Activated B cell treated with CpG ODN at 0.5 μM for 24 hours (primary cell): ENCODE results near the gene AAK1. TPM values are rescaled to one million over a fixed set of nuclear protein-coding genes. Genes with fewer than 3 reads are reported as not detected.

Experiments
- ATAC-seq: fragments of 200-7000 bp; cut with Tn5 transposase; one replicate; pipeline ENCODE4 v1.10.0; 2021; ENCODE audit warnings: low read depth, mild to moderate bottlenecking, moderate library complexity
- CTCF ChIA-PET: fragments of 350-600 bp; sonication (Branson Sonifier 250); formaldehyde crosslinking; loops from one replicate; lab custom pipeline; 2021; ENCODE audit warnings: antibody characterized with exemption; lab: Charles Lee
- POLR2A ChIA-PET: fragments of 350-600 bp; sonication (Branson Sonifier 250); formaldehyde crosslinking; loops from one replicate; lab custom pipeline; 2021; ENCODE audit warnings: antibody characterized with exemption; lab: Charles Lee
- DNase-seq: peaks from one replicate; pipeline ENCODE4 v3.0.0; 2022
- H3K27ac Mint-ChIP-seq: one replicate; pipeline ENCODE4 v1.8.0; 2020; ENCODE audit warnings: mixed read lengths
- H3K27me3 Mint-ChIP-seq: one replicate; pipeline ENCODE4 v1.8.0; 2021; ENCODE audit warnings: mixed read lengths
- H3K36me3 Mint-ChIP-seq: one replicate; pipeline ENCODE4 v1.8.0; 2021; ENCODE audit warnings: low read depth, mixed read lengths
- H3K4me1 Mint-ChIP-seq: one replicate; pipeline ENCODE4 v1.8.0; 2021; ENCODE audit warnings: mixed read lengths
- H3K4me3 Mint-ChIP-seq: one replicate; pipeline ENCODE4 v1.8.0; 2020; ENCODE audit warnings: mild to moderate bottlenecking, mixed read lengths
- H3K9me3 Mint-ChIP-seq: one replicate; pipeline ENCODE4 v1.8.0; 2020; ENCODE audit warnings: mixed read lengths
- intact Hi-C: fragments of 100-400 bp; cut with micrococcal nuclease; formaldehyde crosslinking; loops from one replicate; pipeline ENCODE4 v1.15.1; 2024
- total RNA-seq: library from RNA; stranded (reverse); gene quantifications from 2 replicates; pipeline ENCODE4 v1.2.3, GENCODE V29; 2022
- TF ChIP-seq, protein P1 (sequence below): fragments of 200-600 bp; IDR thresholded peaks from one replicate; pipeline ENCODE4 v1.8.0; 2022; ENCODE audit warnings: antibody characterized with exemption, mild to moderate bottlenecking

AAK1 gene
- total RNA-seq, 1 donor from 2014 or later, result 4.7 TPM

DNA sequence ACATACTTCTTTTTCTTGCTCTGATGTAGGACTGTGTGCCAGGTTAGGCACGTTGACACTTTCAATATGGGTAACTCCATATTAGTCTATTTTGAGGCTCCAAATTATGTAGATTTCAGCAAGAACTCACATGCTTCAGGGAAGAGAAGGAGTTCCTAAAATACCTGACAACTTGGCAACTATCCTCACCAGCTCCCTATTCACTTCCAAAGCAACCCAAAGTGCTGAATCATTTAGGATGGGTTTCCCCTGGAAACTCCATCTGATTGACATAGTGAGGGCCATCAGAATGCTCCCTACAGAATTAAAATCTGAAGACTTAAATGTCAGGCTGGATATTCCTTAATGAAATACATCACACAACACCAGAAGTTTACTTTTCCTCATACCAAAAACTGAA is 173.8 kb downstream of the AAK1 start:
- DNase-seq, result no peak
- ChIA-PET CTCF (no interaction called here), POLR2A (no interaction called here)
- ATAC-seq, result no peak
- TF ChIP-seq, protein P1, sequence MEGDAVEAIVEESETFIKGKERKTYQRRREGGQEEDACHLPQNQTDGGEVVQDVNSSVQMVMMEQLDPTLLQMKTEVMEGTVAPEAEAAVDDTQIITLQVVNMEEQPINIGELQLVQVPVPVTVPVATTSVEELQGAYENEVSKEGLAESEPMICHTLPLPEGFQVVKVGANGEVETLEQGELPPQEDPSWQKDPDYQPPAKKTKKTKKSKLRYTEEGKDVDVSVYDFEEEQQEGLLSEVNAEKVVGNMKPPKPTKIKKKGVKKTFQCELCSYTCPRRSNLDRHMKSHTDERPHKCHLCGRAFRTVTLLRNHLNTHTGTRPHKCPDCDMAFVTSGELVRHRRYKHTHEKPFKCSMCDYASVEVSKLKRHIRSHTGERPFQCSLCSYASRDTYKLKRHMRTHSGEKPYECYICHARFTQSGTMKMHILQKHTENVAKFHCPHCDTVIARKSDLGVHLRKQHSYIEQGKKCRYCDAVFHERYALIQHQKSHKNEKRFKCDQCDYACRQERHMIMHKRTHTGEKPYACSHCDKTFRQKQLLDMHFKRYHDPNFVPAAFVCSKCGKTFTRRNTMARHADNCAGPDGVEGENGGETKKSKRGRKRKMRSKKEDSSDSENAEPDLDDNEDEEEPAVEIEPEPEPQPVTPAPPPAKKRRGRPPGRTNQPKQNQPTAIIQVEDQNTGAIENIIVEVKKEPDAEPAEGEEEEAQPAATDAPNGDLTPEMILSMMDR, result no peak
- H3K4me3 Mint-ChIP-seq, result no peak overlapping the region
- intact Hi-C loops, result no loop called here
- H3K36me3 Mint-ChIP-seq, result no peaks in the 10 kb centered on the region
- no peaks in the 10 kb centered on the region for H3K4me1 Mint-ChIP-seq
- H3K27me3 Mint-ChIP-seq, result peaks cover 9% of the 10 kb centered on the region
- no peaks in the 10 kb centered on the region for H3K9me3 Mint-ChIP-seq
- H3K27ac Mint-ChIP-seq, result no peak overlapping the region

DNA sequence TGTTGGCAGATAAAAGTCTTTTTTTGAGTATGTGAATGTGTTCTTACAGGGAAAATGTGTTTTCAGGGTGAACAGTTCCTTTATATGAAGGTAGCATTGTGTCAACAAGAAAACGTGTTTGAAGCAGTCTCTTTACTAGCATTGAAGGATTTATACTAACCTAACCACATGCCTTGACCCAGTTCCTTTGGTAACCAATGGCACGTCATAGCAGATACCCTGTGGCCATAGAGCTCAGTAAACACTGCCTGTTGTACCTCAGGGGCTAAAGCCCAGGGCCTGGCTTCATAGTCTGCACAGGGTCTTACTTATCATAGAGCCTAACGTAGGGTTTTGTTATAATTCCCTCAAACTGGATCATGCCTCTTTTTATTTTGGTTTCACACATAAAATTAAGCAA is 174.2 kb downstream of the AAK1 start:
- ATAC-seq (no peak), DNase-seq (no peak)
- no peak overlapping the region for H3K27ac Mint-ChIP-seq
- intact Hi-C loops, result no loop called here
- CTCF ChIA-PET, result no interaction called here
- TF ChIP-seq, protein P1, result no peak
- no peaks in the 10 kb centered on the region for H3K9me3 Mint-ChIP-seq
- H3K27me3 Mint-ChIP-seq, result peaks cover 9% of the 10 kb centered on the region
- no peaks in the 10 kb centered on the region for H3K4me1 Mint-ChIP-seq
- H3K36me3 Mint-ChIP-seq, result no peaks in the 10 kb centered on the region
- no peak overlapping the region for H3K4me3 Mint-ChIP-seq
- POLR2A ChIA-PET, result no interaction called here

DNA sequence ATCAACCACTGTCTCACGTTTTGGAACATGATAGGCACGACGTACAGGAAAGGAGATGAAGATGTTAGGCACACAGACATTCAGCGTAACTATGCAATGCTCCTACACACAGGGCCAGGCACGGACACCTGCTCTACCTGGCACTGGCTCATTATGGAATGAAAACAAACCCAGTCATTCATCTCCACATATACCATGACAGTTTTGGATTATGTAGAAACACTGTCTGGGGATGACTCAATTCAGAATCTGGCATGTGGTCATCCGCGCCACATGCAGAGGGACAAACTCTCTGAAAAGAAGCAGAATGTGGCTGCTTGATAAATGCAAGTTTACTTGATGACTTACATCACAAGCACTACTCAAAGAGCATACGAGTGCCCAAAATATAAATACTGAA is 176.8 kb downstream of the AAK1 start:
- CTCF ChIA-PET, result no interaction called here
- peaks cover 9% of the 10 kb centered on the region for H3K27me3 Mint-ChIP-seq
- H3K27ac Mint-ChIP-seq, result no peak overlapping the region
- H3K4me1 Mint-ChIP-seq, result no peaks in the 10 kb centered on the region
- ATAC-seq, result no peak
- no peaks in the 10 kb centered on the region for H3K36me3 Mint-ChIP-seq
- intact Hi-C loops, result no loop called here
- no peaks in the 10 kb centered on the region for H3K9me3 Mint-ChIP-seq
- DNase-seq, result no peak
- TF ChIP-seq, protein P1, result no peak
- no peak overlapping the region for H3K4me3 Mint-ChIP-seq
- POLR2A ChIA-PET, result no interaction called here

DNA sequence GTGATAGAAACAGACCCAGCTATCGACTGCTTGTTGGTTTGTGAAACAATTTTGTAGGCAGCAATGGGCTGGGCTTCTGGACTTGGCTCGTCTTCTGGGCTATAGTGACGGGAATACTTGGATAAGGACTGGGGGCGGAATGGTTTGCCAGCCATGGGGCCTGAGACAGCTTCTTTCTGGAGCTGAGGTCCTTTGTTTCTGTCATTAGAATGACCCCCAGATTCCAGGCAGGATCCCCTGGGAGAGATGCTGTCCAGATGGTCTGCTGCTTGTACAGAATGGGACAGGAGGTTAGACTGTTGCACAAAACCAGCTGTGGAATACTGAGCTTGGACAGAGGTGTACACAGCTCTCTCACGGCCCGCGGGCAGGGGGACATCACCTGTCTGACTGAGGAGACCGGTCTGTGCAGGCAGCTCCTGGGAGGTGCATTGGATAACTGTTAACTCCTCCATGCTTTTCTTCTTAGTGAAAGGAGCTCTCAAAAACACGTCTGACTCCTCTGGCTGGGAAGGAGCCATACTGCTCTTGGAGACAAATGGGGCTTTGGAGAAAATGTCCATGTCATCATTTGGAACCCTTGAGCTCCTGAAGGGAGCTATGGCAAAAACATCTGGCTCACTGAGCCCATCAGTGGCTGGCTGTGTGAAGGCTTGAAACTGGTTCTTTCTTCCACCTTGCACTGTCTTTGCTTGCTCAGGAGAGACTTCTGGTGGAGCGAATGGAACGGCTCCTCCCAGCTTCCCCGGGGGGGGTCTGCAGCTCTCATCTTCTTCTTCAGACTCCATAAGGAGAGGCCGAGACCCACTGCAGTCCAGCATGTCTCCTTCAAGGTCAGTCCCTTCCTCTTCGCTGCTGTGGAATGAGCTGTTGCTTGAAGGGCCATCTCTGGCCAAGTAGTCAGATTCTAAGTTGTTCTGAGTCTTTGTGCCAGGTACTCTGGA is 177.8 kb downstream of the AAK1 start:
- Mint-ChIP-seq H3K36me3 (no peaks in the 10 kb centered on the region), H3K9me3 (no peaks in the 10 kb centered on the region), H3K4me1 (no peaks in the 10 kb centered on the region), H3K27me3 (peaks cover 7% of the 10 kb centered on the region), H3K27ac (no peak overlapping the region), H3K4me3 (no peak overlapping the region)
- POLR2A ChIA-PET, result no interaction called here
- ATAC-seq (no peak), DNase-seq (no peak)
- TF ChIP-seq, protein P1, result no peak
- CTCF ChIA-PET, result no interaction called here
- intact Hi-C loops, result no loop called here

DNA sequence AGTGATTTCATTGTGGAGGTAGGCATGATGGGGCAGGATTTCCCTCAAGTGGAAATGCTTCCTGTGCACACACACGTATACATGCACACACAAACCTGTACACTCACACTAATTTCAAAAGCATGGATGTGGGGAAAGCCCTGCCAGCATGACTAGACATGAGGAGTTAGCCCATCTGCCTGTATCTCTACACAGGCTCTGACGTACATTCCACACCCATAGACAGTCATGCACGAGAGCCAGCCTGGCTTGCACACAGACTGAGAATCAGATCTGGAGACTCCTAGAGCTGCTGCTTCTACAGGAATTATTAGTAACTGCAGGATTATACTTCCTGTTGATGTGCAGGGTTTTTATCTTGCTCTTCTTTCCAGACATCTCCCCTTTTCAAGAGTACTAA is 179.0 kb downstream of the AAK1 start:
- intact Hi-C loops, result no loop called here
- Mint-ChIP-seq H3K9me3 (no peaks in the 10 kb centered on the region), H3K36me3 (no peaks in the 10 kb centered on the region), H3K4me3 (no peak overlapping the region), H3K4me1 (no peaks in the 10 kb centered on the region), H3K27me3 (peaks cover 3% of the 10 kb centered on the region), H3K27ac (no peak overlapping the region)
- ChIA-PET POLR2A (no interaction called here), CTCF (no interaction called here)
- DNase-seq (no peak), ATAC-seq (no peak)
- TF ChIP-seq, protein P1, result no peak
